ENCODE measurements around the gene PCDHB7. TPM values are rescaled to one million over a fixed set of nuclear protein-coding genes. Genes with fewer than 3 reads are reported as not detected.
"Not testable (repeated sequence)": the region's sequence is repeated elsewhere in the genome, so short reads cannot be mapped to it uniquely, and the experiment has no call there.

The PCDHB7 gene
- total and polyA plus RNA-seq, 2 of the 4 experiments (the other 2 are of a cell fraction): 0.18 to 0.38 TPM

DNA sequence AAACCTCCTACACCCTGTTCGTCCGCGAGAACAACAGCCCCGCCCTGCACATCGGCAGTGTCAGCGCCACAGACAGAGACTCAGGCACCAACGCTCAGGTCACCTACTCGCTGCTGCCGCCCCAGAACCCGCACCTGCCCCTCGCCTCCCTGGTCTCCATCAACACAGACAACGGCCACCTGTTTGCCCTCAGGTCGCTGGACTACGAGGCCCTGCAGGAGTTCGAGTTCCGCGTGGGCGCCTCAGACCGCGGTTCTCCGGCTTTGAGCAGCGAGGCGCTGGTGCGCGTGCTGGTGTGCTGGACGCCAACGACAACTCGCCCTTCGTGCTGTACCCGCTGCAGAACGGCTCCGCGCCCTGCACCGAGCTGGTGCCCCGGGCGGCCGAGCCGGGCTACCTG, 15.1 kb upstream of the PCDHB7 start:
- DNase-seq; POLR2A ChIA-PET (ENCODE audit: unreplicated experiment); H3K56ac ChIP-seq (ENCODE audit: extremely low read depth, insufficient read depth, low read length); H3K4ac ChIP-seq (ENCODE audit: low read depth, low read length); H3K4me3 ChIP-seq (ENCODE audit: insufficient read depth, low read depth, low read length); dilution Hi-C loops (cut with HindIII; ENCODE audit: low sequenced_read_pairs, unreplicated experiment); H3K23ac ChIP-seq (ENCODE audit: low read depth, low read length); BruUV-seq (replicated peaks); H4K5ac ChIP-seq (ENCODE audit: low read depth, low read length); H3K4me2 ChIP-seq (ENCODE audit: low read depth, low read length); H3K9ac ChIP-seq (ENCODE audit: low read depth, low read length); H2AK9ac ChIP-seq (replicated peaks; ENCODE audit: low read depth, low read length, poor library complexity); H4K20me1 ChIP-seq (ENCODE audit: insufficient read depth, low read length); H3K79me1 ChIP-seq (ENCODE audit: low read depth in 1 of 2, low read length in 2 of 2); in situ Hi-C loops (cut with MboI; ENCODE audit: low sequenced_read_pairs); H3K9me1 ChIP-seq (ENCODE audit: insufficient read depth, low read length); H3K9me3 ChIP-seq (ENCODE audit: control insufficient read depth, insufficient read depth, low read length); H3K18ac ChIP-seq (ENCODE audit: low read depth, low read length); H2AK5ac ChIP-seq (ENCODE audit: low read depth, low read length); ATAC-seq (ENCODE audit: low read depth); H2BK5ac ChIP-seq (ENCODE audit: low read depth, low read length, poor library complexity, severe bottlenecking); H3K14ac ChIP-seq (replicated peaks; ENCODE audit: low read depth, low read length); H2BK15ac ChIP-seq (ENCODE audit: low read depth, low read length); H2BK120ac ChIP-seq (ENCODE audit: low read depth, low read length); H2AFZ ChIP-seq (replicated peaks; ENCODE audit: low read length, poor library complexity); H3K27me3 ChIP-seq (ENCODE audit: control insufficient read depth, insufficient read depth, low read length); H4K91ac ChIP-seq (ENCODE audit: insufficient read depth, low read depth, low read length); H3K36me3 ChIP-seq (ENCODE audit: control insufficient read depth, insufficient read depth, low read length); H3K27ac ChIP-seq (ENCODE audit: insufficient read depth, low read length); H3K4me1 ChIP-seq (ENCODE audit: control insufficient read depth, insufficient read depth, low read length); CTCF ChIA-PET; H2BK20ac ChIP-seq (ENCODE audit: low read depth, low read length); intact Hi-C loops (cut with micrococcal nuclease); H4K8ac ChIP-seq (ENCODE audit: low read depth in 2 of 2, low read length in 2 of 2): not testable (repeated sequence)
- WGBS, 2 experiments (ENCODE audit: extremely low coverage in 2 of 2, insufficient read length in 1 of 2): 27% methylated on average over 3 of the region's 38 CpGs; no CpG with 5 or more reads in 1 of the 2 experiments

DNA sequence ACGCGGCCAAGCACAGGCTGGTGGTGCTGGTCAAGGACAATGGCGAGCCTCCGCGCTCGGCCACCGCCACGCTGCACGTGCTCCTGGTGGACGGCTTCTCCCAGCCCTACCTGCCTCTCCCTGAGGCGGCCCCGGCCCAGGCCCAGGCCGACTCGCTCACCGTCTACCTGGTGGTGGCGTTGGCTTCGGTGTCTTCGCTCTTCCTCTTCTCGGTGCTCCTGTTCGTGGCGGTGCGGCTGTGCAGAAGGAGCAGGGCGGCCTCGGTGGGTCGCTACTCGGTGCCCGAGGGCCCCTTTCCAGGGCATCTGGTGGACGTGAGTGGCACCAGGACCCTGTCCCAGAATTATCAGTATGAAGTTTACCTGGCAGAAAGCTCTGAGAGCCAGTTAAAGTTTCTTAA, 14.5 kb upstream of the PCDHB7 start:
- H2AFZ ChIP-seq (replicated peaks; ENCODE audit: low read length, poor library complexity); H2BK5ac ChIP-seq (ENCODE audit: low read depth, low read length, poor library complexity, severe bottlenecking); H2BK20ac ChIP-seq (ENCODE audit: low read depth, low read length); H4K8ac ChIP-seq (ENCODE audit: low read depth in 2 of 2, low read length in 2 of 2); H3K36me3 ChIP-seq (ENCODE audit: control insufficient read depth, insufficient read depth, low read length); in situ Hi-C loops (cut with MboI; ENCODE audit: low sequenced_read_pairs); H3K27ac ChIP-seq (ENCODE audit: insufficient read depth, low read length); H3K9me1 ChIP-seq (ENCODE audit: insufficient read depth, low read length); POLR2A ChIA-PET (ENCODE audit: unreplicated experiment); H3K27me3 ChIP-seq (ENCODE audit: control insufficient read depth, insufficient read depth, low read length); H3K14ac ChIP-seq (replicated peaks; ENCODE audit: low read depth, low read length); H2BK120ac ChIP-seq (ENCODE audit: low read depth, low read length); H2AK9ac ChIP-seq (replicated peaks; ENCODE audit: low read depth, low read length, poor library complexity); CTCF ChIA-PET; H4K91ac ChIP-seq (ENCODE audit: insufficient read depth, low read depth, low read length); H3K79me1 ChIP-seq (ENCODE audit: low read depth in 1 of 2, low read length in 2 of 2); intact Hi-C loops (cut with micrococcal nuclease); DNase-seq; H3K4ac ChIP-seq (ENCODE audit: low read depth, low read length); H3K56ac ChIP-seq (ENCODE audit: extremely low read depth, insufficient read depth, low read length); H3K4me2 ChIP-seq (ENCODE audit: low read depth, low read length); H3K4me1 ChIP-seq (ENCODE audit: control insufficient read depth, insufficient read depth, low read length); BruUV-seq (replicated peaks); H2BK15ac ChIP-seq (ENCODE audit: low read depth, low read length); dilution Hi-C loops (cut with HindIII; ENCODE audit: low sequenced_read_pairs, unreplicated experiment); H4K20me1 ChIP-seq (ENCODE audit: insufficient read depth, low read length); H3K9ac ChIP-seq (ENCODE audit: low read depth, low read length); H3K9me3 ChIP-seq (ENCODE audit: control insufficient read depth, insufficient read depth, low read length); ATAC-seq (ENCODE audit: low read depth); H3K18ac ChIP-seq (ENCODE audit: low read depth, low read length); H3K23ac ChIP-seq (ENCODE audit: low read depth, low read length); H3K4me3 ChIP-seq (ENCODE audit: insufficient read depth, low read depth, low read length); H4K5ac ChIP-seq (ENCODE audit: low read depth, low read length); H2AK5ac ChIP-seq (ENCODE audit: low read depth, low read length): not testable (repeated sequence)
- 28% methylated on average over 5 of the region's 28 CpGs; no CpG with 5 or more reads in 1 of the 2 experiments for WGBS, 2 experiments (ENCODE audit: extremely low coverage in 2 of 2, insufficient read length in 1 of 2)

Measured in IMR-90 (cell line).